Mucosa of gallbladder (tissue), 1 donor: ENCODE results near the gene XRCC5. TPM values are rescaled to one million over a fixed set of nuclear protein-coding genes. Genes with fewer than 3 reads are reported as not detected.
"Not testable (repeated sequence)": the region's sequence is repeated elsewhere in the genome, so short reads cannot be mapped to it uniquely, and the experiment has no call there.

Experiments used
- DNase-seq: peaks from one replicate; pipeline ENCODE4 v3.0.0-alpha.2; 2020; ENCODE audit warnings: low spot score
- total RNA-seq: library from RNA; stranded (reverse); gene quantifications from one replicate; pipeline ENCODE4 v1.2.1, GENCODE V29; 2021
- donor health status: DM: no; HTN: no; CAD: no.

The XRCC5 gene
- total RNA-seq, 1 donor from 2014 or later: 197 TPM

DNA sequence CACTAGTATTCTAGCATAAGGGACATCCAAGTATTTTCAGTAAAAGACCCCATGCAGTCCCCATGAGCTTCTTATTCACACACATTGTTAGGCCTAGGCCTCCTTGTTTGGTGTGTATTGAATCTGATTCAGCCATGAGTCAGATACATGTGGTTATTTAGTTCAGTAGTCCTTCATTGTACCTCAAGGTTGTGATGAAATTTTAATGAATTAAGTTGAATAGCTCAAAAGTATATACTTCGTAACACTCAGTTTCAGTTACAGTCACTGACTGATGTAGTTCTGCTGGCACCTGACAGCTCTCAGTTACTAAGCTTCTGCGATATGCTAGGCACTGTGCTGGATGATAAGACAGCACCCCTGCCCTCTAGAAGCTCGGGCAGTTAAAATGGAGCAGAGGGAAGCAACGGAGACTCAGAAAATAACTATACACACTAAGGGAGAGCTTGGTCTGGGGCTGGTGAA, 86.4 kb downstream of the XRCC5 start:
- DNase-seq: no peak

DNA sequence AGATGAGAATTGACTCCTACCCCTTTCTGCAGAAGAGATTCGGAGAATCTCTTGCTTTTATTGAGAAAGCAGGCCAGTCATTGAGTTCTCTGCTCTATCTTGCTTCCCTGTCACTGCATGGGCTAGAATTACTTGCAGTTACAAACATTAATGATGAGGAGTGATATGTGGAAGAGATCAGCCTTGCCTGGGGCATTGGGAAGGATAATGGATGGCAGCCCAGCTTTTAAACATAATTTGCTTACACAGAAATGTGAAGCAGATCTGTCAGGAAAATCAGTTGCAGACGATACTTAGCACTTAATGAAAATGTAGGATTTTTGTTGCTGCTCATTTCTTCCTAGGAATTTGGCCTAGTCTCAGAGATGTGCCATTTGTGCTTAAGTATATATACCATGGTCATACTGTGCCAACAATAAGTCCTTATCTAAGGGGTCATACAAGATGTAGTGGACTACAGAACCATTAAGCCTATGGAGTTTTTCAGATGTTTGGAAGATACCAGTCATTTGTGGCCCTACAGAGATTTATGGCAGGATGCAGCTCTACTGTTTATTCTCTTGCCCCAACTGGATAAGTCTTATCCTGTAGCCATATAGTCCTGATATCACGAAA, 92.7 kb downstream of the XRCC5 start:
- no peak for DNase-seq

DNA sequence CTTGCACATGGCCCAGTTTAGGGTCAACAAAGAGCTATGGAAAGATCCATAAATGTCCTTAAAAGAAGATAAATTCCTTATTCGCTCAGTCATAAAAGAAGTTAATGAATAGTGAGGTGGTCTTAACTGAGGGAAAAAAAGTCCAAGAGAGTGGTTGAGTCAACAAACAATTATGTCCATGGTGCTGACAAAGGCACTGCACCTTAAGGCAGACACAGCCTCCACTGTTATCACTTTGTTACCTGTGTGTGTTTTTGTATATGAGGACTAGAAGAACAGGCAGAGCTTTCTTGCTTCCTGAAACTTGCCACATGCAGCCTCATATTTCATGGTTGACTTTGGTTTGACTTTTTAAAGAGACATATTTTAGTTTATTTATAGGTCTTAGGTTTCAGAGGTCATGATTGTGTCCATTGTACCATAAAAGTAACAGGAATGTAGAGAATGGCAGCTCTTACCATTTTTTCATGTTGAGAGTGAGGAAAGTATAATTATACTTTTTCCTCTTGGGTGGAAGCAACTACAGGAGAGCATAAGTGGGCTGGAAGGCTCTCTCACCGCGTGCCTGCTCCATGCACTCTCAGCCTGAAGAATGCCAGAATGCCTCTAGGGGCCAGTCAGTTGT, 93.6 kb downstream of the XRCC5 start:
- DNase-seq: no peak

DNA sequence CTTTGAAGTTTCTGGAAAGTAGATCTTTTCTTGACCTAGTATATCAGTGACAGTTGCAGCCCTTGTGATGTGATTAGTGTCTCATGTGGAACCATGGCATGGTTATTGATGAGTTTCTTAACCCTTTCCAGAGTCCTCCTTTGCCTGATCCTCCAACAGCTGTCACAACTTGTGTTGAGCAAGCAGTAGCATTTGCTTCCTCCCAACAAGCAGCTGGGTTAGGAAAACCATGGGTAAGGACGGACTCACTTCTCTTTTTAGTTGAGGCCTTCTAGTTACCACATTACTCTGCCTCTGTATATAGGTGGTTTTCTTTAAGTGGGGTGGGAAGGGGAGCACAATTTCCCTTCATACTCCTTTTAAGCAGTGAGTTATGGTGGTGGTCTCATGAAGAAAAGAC, 96.3 kb downstream of the XRCC5 start:
- DNase-seq: no peak

DNA sequence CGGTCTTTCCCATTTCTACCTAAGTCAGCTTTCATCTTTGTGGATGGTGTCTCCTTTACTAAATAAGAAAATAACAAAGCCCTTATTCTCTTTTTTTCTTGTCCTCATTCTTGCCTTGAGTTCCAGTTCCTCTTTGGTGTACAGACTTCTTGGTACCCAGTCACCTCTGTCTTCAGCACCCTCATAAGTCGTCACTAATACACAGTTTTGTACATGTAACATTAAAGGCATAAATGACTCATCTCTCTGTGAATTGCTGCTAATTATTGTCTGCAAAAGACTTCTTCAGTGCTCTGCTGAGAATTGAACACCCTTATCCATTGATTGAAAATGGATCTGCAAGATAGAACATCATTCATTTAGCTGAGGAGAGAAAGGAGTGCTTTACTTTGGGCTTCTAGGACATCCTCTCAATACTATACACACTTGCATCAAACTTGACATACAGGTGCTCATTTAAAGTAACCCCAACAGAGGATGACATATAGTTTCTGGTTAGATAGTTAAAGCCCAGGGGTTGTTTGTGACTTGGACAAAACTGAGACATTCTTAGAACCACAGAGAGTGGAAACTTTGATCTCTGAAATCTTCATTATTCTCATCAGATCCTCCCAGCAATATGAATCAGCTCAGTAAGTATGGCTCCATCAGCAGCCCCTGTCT, 97.0 kb downstream of the XRCC5 start:
- DNase-seq: no peak

DNA sequence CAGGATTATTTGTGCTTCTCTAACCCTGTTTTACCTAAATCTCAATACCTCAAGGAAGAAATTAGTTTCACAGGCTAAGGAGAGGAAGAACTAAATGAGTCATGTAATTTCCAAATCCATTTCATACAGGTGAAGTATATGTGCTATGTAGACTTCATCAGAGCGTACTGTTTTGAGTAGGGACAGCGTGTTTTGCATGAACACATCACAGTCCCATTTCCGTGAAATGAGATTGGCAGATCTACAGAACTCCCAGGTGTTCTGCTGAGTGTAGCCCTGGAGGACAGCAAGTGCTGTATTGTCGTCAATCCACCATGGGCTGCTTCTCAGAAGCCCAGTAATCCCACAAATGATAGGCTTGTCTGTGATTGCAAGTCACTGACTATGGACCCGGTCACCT, 97.7 kb downstream of the XRCC5 start:
- no peak for DNase-seq

DNA sequence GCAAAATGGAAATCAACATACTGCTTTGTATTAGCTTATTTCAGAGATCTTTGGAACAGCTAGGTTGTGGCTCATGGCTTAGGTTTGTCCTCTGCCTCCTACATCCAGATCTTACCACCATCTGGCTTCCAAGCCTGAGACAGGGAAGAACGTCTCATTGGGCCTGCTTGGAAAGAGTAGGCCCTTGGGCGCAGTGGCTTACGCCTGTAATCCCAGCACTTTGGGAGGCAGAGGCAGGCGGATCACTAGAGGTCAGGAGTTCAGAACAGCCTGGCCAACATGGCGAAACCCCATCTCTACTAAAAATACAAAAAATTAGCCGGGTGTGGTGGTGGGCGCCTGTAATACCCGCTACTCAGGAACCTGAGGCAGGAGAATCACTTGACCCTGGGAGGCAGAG, 99.5 kb downstream of the XRCC5 start:
- not testable (repeated sequence) for DNase-seq

DNA sequence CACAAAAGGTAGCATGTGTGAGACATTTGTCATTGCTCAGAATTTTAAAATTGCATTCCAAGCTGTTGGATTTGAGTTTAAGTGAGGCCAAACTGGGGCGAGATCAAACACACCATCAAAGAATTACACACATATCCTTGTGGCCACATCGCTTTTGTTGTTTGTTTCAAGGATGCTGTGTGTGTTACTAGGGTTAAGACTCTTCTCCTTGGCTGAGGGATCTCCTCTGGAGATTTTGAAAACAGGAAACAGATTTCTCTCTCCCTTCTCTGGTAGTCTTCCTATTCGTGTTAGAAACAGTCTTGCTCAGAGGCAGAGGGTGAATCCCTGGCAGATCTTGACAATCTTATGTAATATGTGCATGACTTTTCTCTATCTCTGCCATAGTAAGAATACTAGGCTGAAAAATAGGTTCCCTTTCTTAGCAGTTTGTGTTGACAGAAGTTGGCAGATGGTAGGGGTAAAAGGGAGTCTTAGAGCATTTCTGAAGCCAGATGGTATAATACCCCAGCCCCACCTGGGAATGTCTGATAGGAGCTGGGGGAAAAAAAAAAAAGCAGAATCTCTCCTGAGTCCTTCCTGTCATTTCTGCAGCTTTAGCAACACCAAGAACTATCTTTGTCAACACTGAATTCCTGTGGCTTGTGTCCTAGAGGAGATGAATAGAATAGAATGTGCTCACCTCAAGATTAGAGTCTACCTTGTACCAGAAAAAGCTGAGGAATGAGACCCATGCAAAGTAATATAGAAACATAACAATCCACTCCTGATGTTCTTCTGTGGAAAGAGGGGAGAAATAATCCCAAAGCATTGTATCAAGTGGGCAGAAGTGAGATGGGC, 101.8 kb downstream of the XRCC5 start:
- no peak for DNase-seq

DNA sequence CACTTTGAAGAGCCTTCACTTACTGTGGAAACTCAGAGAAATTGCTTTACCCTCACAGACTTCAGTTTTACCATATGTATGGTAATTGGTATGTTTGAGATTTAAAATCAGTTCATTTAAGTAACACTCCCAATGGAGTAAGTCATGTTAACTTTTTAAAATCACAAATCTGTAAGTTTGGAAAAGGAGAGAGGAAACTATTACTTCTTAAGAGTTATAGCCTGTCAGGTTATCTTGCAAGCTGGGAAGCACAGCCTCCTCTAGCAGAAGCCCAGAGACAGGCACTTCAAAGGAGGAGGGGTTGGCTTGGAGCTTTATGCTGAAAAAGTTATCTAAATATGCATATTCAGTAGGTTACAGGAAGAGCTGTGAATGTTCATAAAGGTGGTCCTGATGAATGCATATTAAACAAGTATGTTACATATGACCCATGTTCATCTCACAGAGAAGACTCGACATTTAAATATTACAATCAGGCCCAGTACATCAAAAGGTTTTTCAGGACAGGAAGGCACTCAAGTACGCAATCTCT, 102.5 kb downstream of the XRCC5 start:
- DNase-seq: no peak

DNA sequence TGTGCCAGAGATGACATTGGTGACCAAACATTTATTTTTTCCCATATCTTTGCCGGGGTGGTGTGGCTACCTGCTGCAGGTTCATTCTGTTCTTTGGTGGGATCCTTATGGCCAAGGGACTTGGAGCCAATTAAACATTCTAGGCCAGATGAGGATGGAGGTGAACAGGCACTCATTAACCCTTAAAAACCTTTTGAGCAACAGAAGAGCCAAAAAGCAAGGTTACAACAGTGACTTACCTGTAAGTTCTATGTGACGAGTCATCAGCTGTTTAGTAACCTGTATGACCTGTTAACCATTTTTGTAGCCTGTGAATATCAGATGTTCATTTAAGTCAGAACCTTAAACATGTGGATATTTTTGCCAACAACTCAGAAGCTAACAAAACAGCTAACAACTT, 105.6 kb downstream of the XRCC5 start:
- DNase-seq: no peak

DNA sequence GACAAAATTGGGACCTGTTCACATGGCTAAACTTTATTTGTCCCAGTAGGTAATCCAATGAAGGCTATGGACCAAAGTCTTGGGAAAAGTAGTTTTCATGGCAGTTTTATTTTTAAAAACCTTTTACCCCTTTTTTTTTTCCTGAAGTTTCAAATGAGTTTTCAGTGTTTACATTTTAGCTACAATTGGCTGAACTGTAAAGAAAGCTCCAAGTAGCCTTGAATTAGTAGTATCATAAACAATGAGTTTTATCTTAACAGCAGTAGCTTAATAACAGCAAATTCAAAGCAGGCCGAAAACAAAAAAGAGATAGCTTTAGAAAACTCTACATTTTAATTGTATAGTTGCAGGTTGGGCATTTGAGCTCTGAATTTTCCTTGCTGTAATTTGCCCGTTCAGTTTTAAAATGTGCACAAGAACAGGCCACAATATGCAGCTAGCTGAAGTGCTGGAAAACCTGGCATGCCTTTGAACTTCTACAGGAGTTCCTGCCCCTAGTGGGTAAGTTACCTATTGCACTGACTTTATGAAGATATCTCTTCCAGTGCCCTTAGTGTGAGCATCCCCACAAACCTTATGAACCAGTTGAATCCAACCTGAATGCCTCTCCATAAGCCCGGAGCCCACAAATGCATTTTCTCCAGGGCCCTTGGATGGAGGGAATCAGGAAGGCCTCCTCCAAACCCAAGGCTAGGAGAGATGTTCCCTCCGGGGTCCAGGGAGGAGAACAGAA, 106.7 kb downstream of the XRCC5 start:
- DNase-seq: no peak

DNA sequence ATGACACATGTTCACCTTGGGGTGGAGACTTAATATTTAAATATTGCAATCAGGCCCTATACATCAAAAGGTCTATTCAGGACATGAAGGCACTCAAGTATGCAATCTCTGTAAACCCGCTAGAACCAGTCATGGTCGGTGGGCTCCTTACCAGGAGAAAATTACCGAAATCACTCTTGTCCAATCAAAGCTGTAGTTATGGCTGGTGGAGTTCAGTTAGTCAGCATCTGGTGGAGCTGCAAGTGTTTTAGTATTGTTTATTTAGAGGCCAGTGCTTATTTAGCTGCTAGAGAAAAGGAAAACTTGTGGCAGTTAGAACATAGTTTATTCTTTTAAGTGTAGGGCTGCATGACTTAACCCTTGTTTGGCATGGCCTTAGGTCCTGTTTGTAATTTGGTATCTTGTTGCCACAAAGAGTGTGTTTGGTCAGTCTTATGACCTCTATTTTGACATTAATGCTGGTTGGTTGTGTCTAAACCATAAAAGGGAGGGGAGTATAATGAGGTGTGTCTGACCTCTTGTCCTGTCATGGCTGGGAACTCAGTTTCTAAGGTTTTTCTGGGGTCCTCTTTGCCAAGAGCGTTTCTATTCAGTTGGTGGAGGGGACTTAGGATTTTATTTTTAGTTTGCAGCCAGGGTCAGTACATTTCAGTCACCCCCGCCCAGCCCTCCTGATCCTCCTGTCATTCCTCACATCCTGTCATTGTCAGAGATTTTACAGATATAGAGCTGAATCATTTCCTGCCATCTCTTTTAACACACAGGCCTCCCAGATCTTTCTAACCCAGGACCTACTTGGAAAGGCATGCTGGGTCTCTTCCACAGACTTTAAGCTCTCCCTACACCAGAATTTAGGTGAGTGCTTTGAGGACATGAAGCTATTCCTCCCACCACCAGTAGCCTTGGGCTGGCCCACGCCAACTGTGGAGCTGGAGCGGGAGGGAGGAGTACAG, 108.1 kb downstream of the XRCC5 start:
- no peak for DNase-seq

DNA sequence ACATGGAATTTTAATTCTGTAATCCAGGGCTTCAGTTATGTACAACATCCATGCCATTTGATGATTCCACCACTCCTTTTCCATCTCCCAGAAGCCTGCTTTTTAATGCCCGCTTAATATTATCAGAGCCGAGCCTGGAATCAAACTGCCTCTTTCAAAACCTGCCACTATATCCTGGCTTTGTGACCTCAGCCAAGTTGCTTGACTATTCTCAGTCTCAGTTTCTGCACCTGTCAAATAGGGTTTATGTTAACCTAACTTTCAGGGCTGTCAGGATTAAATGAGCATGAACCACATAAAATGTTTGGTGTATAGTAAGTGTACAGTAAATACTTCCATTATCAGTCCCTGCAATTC, 108.7 kb downstream of the XRCC5 start:
- no peak for DNase-seq

DNA sequence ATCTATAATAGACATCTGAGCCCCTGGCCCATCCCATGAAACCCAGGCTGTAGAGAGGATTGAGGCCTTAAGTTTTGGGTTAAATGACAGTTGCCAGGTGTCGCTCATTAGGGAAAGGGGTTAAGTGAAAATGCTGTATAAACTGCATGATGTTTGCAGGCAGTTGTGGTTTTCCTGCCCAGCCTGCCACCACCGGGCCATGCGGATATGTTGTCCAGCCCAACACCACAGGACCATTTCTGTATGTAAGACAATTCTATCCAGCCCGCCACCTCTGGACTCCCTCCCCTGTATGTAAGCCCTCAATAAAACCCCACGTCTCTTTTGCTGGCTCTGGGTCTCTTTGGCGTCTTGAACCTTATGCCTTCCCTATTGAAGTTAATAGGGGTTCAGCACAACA, 110.7 kb downstream of the XRCC5 start:
- DNase-seq: no peak

DNA sequence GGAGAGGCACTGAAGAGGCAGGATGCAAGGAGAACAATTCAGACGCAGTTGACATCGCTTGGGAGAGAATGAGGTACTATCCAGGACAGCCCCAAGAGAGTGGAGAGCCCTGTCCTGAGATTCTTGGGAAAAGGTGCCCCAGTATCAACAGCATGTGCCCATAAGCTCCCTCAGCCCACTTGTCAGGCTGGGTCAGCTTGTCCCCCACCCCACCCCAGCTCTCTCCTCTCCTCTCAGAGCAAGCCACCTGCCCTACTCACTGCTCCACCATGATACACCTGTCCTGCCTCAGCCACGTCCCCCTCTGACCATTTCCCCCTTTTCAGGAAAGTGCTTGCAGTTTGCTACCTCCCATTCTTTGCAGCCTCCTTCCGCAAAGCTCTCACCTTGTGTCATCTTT, 111.8 kb downstream of the XRCC5 start:
- no peak for DNase-seq

DNA sequence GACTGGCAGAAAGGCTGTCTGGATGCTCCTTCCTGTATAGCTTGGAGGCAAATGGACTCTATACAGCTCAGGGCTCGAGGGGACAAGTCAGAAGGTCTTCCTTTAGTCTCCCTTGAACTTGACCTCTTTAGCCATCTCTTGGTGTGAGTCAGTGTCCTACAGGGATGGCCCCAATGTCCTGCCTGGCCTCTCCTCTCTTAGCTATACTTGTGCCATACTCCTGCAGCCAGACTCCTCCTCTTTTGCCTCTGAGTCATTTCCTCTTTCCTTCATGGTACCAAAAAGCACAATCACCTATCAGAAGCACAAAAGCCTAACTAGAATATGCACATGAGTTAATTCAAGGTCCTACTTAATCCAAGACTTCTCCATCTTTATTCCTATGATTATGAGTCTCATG, 112.7 kb downstream of the XRCC5 start:
- DNase-seq: no peak

DNA sequence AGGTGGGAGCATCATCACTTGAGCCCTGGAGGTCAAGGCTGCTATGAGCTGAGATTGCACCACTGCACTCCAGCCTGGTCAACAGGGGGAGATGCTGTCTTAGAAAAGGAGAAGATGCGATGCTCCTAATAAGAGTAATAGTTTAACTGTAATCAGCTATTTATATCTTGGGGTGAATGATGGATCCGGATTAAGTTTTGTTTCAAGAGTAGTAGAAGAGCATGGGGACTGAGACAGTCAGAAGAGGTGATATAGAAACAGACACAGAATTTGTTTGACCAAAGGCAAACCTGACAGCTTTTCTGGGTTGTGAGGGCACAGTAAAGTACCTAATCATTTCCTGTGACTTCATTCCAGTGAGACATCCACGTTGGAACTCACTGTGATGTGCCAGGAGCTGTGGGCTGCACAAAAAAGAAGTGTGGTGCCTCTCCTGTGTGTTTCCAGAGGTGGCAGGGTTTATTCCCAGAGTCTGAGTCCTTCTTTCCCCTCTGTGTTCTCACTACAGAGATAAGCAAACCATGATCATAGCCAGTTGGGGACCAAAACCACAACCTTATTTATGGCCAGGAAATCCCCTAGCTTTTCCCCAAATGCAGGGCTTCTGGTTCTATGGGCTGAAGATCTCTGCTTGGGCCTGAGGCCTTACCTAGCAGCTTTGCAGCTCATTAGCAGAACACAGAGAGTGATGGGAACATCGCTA, 113.7 kb downstream of the XRCC5 start:
- no peak for DNase-seq

DNA sequence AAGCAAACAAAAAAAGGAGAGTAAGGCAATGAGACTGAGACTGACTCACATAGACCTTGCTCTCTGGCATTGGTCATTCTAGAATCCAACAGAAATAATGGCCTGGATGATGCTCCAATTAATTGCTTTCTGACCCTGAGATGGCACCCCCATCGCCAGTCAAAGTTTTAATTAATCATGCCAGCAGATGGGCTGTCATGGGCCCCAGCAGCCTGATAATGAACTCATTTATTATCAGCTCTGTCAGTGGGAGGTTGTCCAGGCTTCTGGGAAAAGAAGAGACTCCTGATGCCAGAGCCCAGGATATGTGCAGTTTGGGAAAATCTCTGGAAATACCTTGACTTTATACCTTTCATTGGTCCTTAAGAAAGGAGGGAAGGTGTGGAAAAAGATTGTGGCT, 115.2 kb downstream of the XRCC5 start:
- DNase-seq: no peak

DNA sequence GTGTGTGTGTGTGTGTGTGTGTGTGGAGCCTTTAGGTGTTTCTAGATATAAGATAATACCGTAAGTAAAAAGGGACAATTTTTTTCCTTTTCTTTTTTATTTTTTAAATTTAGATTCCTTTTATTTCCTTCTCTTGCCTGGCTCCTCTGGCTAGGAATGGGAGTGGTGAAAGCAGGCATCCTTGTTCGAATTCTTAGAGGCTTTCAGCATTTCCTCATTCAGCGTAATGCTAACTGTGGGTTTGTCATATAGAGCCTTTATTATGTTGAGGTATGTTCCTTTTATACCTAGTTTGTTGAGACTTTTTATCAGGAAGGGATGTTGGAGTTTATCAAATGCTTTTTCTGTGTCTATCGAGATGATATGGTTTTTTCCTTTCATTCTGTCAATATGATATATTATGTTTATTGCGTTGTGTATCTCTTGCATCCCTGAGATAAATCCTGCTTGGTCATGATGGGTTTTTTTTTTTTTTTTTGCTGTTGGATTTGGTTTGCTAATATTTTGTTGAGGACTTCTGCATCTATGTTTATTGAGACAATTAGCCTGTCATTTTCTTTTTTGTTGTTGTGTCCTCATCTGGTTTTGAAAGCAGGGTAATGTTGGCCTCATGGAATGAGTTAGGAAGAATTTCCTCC, 120.2 kb downstream of the XRCC5 start:
- DNase-seq: no peak
